ENCODE results near the gene SLC24A4.

Gene SLC24A4

DNA sequence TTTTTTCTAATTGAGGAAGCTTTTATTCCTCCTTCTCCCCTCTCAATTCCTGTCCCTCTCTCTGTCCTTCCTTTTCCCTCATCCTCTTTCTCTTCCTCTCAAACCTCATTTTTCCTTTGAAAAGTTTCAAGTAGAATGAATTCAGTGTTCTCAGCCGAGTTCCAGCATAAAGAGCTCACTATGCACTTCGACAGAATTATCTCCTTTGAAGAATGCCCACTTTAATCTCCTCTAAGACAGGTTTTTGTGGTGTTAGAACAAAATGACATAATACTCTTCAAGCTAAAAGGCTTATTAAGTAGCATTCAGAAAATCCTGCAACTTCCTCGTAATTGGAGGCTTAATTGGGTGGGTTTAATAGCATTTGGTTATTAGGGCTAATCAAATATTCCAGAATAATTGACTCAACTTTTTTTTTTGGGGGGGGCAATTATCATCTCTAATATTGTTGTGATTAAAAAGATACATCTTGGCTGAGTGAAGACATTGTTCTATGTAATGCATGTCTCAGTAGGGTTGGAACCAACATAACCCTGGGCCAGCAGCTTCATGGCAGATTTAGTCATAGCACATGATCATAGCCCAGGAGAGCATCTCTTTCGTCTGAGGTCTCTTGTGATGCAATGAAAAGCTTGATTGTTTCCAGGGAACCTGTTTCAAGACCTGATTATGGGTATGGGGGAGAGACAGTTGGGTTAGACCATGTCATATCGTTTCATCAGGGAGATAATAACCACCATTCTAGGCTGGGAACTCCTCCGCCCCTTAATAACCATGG is 25.0 kb upstream of the SLC24A4 start:
- no peak overlapping the region for H3K4me3 ChIP-seq (ENCODE audit: control insufficient read depth, low read depth, low read length)
- TF ChIP-seq, protein P1, sequence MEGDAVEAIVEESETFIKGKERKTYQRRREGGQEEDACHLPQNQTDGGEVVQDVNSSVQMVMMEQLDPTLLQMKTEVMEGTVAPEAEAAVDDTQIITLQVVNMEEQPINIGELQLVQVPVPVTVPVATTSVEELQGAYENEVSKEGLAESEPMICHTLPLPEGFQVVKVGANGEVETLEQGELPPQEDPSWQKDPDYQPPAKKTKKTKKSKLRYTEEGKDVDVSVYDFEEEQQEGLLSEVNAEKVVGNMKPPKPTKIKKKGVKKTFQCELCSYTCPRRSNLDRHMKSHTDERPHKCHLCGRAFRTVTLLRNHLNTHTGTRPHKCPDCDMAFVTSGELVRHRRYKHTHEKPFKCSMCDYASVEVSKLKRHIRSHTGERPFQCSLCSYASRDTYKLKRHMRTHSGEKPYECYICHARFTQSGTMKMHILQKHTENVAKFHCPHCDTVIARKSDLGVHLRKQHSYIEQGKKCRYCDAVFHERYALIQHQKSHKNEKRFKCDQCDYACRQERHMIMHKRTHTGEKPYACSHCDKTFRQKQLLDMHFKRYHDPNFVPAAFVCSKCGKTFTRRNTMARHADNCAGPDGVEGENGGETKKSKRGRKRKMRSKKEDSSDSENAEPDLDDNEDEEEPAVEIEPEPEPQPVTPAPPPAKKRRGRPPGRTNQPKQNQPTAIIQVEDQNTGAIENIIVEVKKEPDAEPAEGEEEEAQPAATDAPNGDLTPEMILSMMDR (IDR thresholded peaks at IDR 0.05; ENCODE audit: control insufficient read depth, insufficient read depth, low read depth, low read length, missing control alignments): no peak
- DNase-seq (ENCODE audit: low read depth): no peak

DNA sequence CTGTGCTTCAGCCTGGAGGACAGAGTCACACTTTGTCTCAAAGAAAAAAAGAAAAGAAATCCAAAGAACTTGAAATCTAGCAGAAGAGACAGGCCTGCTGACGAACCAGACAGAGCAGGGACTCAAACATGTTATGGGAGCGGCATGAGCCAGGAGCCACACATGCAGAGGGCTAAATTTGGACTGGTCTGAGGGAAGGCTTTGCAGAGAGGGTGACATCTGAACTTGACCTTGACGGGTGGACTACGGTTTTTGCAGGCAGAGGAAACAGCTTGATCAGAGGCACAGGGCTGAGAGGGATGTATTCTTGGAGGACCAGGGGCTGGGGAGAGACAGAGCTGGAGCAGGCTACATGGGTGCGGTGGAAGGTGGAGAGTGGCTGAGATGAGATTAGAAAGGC is 20.5 kb upstream of the SLC24A4 start:
- DNase-seq (ENCODE audit: low read depth): no peak
- H3K4me3 ChIP-seq (ENCODE audit: control insufficient read depth, low read depth, low read length): no peak overlapping the region
- TF ChIP-seq, protein P1 (IDR thresholded peaks at IDR 0.05; ENCODE audit: control insufficient read depth, insufficient read depth, low read depth, low read length, missing control alignments): no peak

DNA sequence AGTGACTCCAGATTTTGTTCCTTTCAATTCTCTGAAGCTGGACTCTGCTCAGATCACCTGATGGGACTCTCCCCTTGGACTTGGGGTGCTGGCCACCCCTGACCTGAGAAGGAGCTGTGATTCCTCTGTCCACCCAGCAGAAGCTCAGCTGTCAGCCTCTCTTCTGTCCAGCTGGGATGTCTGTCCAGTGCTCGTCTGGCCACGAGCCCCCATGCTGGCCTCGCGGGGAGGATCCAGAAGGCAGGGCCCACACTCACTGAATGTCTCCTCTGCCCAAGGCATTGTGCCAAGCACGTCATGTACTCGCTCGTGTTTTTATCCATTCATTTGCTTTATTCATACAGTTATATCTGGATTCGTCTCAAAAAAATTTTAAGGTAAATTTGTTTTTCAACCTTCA is 14.2 kb upstream of the SLC24A4 start:
- no peak for DNase-seq (ENCODE audit: low read depth)
- H3K4me3 ChIP-seq (ENCODE audit: control insufficient read depth, low read depth, low read length): no peak overlapping the region
- TF ChIP-seq, protein P1 (IDR thresholded peaks at IDR 0.05; ENCODE audit: control insufficient read depth, insufficient read depth, low read depth, low read length, missing control alignments): no peak

DNA sequence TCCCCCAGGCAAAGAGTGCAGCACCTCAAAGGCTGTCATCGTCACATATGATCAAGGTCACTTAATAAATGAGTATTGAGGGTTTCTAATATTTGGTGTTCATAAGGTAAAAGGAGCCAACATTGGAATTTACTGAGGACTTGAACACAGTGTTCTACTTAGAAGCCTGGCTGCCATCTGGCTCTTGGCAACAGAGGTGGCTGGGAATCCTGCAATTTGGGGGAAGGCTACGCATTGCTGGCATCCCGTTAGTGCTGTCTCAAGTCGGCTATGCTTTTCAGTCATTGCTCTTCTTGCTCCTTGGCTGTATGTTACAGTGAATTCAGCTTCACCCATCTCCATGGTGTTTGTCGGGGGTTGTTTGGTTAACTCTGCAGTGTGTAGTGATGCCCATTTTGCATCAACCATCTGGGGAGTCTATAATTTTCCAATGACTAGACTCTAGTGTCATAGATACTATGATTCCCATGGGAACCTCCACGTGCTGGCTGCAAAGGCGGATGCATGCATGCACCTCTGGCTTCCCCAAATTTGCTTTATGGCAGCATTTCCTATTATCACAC is 12.9 kb upstream of the SLC24A4 start:
- no peak for DNase-seq (ENCODE audit: low read depth)
- no peak overlapping the region for H3K4me3 ChIP-seq (ENCODE audit: control insufficient read depth, low read depth, low read length)
- TF ChIP-seq, protein P1 (IDR thresholded peaks at IDR 0.05; ENCODE audit: control insufficient read depth, insufficient read depth, low read depth, low read length, missing control alignments): no peak

DNA sequence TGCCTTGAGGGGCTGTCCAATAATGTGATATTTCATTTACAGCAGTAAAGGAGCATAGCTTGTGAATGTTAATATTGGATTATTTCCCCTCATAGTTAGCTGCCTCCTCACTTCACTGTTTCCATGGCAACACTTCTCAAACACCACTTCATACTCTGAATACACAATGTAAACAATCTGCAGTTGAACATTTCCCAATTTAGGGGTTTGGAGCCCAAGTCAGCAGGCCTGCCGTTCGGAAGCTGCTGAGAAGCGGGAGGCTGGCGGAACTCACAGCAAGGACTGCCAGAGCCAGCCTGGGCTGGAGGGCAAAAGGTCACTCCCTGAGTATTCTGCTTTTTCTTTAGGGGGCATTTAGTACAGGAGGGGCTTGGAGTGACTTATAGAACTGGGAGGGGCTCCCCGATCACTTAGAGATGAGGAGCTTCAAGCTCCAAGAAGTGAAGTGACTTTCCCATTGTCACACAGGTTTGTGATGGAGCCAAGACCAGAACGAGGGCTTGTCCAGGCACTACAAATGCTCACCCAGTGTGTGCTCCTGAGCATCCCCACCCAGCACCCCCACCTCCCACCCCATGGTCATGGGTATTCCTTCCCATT is 12.1 kb upstream of the SLC24A4 start:
- TF ChIP-seq, protein P1 (IDR thresholded peaks at IDR 0.05; ENCODE audit: control insufficient read depth, insufficient read depth, low read depth, low read length, missing control alignments): no peak
- no peak for DNase-seq (ENCODE audit: low read depth)
- H3K4me3 ChIP-seq (ENCODE audit: control insufficient read depth, low read depth, low read length): no peak overlapping the region

DNA sequence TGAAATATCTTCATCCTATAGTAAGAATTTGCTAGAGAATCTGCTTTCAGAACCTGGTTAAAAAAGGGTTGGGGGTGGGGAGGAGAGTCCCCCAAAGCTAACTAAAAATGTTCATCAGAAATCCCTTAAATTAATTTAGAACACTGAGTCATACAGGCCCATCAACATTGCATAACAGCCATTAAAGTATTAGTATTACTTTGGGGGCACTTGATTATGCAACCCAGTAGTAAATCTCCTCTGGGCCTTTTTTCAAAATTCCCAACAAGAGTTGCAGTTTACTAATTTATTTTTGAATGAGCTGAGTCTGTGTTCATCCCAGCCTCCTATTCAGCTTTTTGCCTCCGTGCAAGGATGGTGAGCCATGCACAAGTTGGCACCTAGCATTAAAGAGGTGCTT is 8.8 kb upstream of the SLC24A4 start:
- no peak for DNase-seq (ENCODE audit: low read depth)
- H3K4me3 ChIP-seq (ENCODE audit: control insufficient read depth, low read depth, low read length): no peak overlapping the region
- TF ChIP-seq, protein P1 (IDR thresholded peaks at IDR 0.05; ENCODE audit: control insufficient read depth, insufficient read depth, low read depth, low read length, missing control alignments): no peak
